Ishikawa (cell line): ENCODE measurements around the gene CRNKL1.

Experiments
- CEBPB ChIP-seq: IDR thresholded peaks from 2 replicates; pipeline ENCODE4 v1.6.1; 2012
- CREB1 ChIP-seq: IDR thresholded peaks from 2 replicates; pipeline ENCODE4 v1.6.1; 2012; ENCODE audit warnings: low read depth
- EGR1 ChIP-seq: IDR thresholded peaks from 2 replicates; pipeline ENCODE4 v1.6.1; 2012
- EP300 ChIP-seq: IDR thresholded peaks from 2 replicates; pipeline ENCODE4 v1.6.1; 2012; ENCODE audit warnings: borderline replicate concordance
- FOXM1 ChIP-seq: IDR thresholded peaks from 2 replicates; pipeline ENCODE4 v1.6.1; 2012; ENCODE audit warnings: low read depth, borderline replicate concordance
- MAX ChIP-seq: IDR thresholded peaks from 2 replicates; pipeline ENCODE4 v1.6.1; 2012
- NFIC ChIP-seq: IDR thresholded peaks from 2 replicates; pipeline ENCODE4 v1.6.1; 2012
- RAD21 ChIP-seq: IDR thresholded peaks from 2 replicates; pipeline ENCODE4 v1.6.1; 2012; ENCODE audit warnings: low read depth
- REST ChIP-seq: IDR thresholded peaks from 2 replicates; pipeline ENCODE4 v1.6.1; 2012; ENCODE audit warnings: low read depth, mild to moderate bottlenecking
- TAF1 ChIP-seq: IDR thresholded peaks from 2 replicates; pipeline ENCODE4 v1.6.1; 2012; ENCODE audit warnings: low read depth, mild to moderate bottlenecking
- TCF12 ChIP-seq: IDR thresholded peaks from 2 replicates; pipeline ENCODE4 v1.6.1; 2012; ENCODE audit warnings: low read depth
- TEAD4 ChIP-seq: IDR thresholded peaks from 2 replicates; pipeline ENCODE4 v1.6.1; 2012
- YY1 ChIP-seq: IDR thresholded peaks from 2 replicates; pipeline ENCODE4 v1.6.1; 2012; ENCODE audit warnings: low read depth
- ZBTB7A ChIP-seq: IDR thresholded peaks from 2 replicates; pipeline ENCODE4 v1.6.1; 2012; ENCODE audit warnings: low read depth
- TF ChIP-seq, protein P1 (sequence below): IDR thresholded peaks from 2 replicates; pipeline ENCODE4 v1.6.1; 2012

Gene CRNKL1

GRCh38 chr20:19992996-19993908, 59.0 kb downstream of the CRNKL1 start:
- TF ChIP-seq, protein P1, sequence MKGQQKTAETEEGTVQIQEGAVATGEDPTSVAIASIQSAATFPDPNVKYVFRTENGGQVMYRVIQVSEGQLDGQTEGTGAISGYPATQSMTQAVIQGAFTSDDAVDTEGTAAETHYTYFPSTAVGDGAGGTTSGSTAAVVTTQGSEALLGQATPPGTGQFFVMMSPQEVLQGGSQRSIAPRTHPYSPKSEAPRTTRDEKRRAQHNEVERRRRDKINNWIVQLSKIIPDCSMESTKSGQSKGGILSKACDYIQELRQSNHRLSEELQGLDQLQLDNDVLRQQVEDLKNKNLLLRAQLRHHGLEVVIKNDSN, result peak; percentile 90
- TF ChIP-seq EGR1 (no peak), MAX (no peak), TCF12 (no peak), NFIC (no peak), RAD21 (no peak), CEBPB (no peak), CREB1 (no peak), TEAD4 (peak; percentile 76)

DNA sequence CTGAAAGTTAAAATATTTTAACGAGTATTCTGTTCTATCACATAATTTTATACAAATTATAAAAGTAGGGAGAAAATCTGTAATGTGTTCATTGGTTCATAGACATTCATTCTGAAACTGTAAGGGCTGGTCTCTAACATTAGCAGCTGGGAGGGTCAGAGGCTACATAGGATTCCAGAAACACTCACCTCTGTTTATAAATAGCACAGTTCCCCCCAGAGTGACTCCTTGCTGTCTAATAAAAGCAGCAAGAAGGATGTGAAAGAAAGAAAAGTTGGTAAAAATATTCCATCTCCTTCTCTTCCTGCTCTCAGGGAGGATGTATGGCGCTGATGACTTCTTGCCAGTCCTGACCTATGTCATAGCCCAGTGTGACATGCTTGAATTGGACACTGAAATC, 60.4 kb downstream of the CRNKL1 start:
- TF ChIP-seq MAX, result no peak
- TF ChIP-seq YY1, result no peak
- TF ChIP-seq TCF12, result no peak
- TF ChIP-seq EGR1, result no peak
- TF ChIP-seq TEAD4, result no peak
- TF ChIP-seq FOXM1, result no peak

GRCh38 chr20:19991308-19991707, 61.0 kb downstream of the CRNKL1 start:
- no peak for TF ChIP-seq FOXM1
- TF ChIP-seq ZBTB7A, result no peak

DNA sequence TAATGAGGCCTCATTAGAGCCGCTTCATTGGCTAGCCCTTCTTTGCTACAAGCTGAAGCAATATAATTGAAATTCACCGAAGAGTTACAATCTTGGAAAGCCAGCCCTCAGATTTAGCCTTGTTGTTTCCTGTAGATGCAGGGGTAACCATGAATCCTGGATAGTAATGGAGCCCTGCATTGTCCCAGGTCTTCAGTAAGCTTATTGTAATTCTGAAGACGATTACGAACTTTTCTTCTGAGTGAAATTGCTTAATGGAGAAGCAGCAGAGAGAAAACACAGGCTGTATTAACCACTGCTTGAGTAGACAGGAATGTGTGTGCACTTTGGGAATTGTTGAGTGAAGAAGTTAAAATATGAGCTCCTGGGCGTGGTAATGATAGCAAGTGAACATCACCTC, 61.4 kb downstream of the CRNKL1 start:
- TF ChIP-seq TAF1, result no peak
- TF ChIP-seq EGR1, result no peak
- no peak for TF ChIP-seq TCF12
- no peak for TF ChIP-seq YY1
- no peak for TF ChIP-seq REST
- TF ChIP-seq NFIC, result no peak
- no peak for TF ChIP-seq CEBPB
- TF ChIP-seq EP300, result no peak
- TF ChIP-seq, protein P1, result no peak
- TF ChIP-seq ZBTB7A, result no peak

DNA sequence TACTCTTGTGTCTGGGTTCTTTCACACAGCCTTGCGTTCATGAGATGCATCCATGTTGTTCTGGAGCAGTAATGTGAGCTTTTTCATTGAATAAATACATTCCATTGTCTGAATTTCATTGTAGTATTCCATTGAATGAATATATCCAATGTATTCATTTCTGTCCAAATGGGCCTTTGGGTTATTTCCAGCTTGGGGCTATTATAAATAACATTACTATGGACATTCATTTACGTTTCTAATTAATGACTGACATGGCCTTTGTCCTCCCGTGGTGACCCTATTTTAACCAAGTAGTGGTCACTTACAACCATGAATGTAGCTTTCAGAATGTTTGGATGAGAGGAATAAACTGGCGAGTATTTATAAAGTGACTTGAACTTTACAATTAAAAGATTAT, 65.2 kb downstream of the CRNKL1 start:
- TF ChIP-seq YY1, result no peak
- TF ChIP-seq REST, result no peak
- no peak for TF ChIP-seq FOXM1
- no peak for TF ChIP-seq ZBTB7A
- no peak for TF ChIP-seq MAX
- TF ChIP-seq NFIC, result no peak
- no peak for TF ChIP-seq CEBPB
- TF ChIP-seq RAD21, result no peak
- no peak for TF ChIP-seq TAF1
- no peak for TF ChIP-seq EP300
- TF ChIP-seq CREB1, result no peak

GRCh38 chr20:19986419-19986818, 65.8 kb downstream of the CRNKL1 start:
- no peak for TF ChIP-seq EGR1
- no peak for TF ChIP-seq YY1
- no peak for TF ChIP-seq ZBTB7A
- no peak for TF ChIP-seq EP300
- no peak for TF ChIP-seq MAX
- TF ChIP-seq CREB1, result no peak
- TF ChIP-seq CEBPB, result no peak
- TF ChIP-seq, protein P1, result no peak
- TF ChIP-seq TAF1, result no peak
- TF ChIP-seq TEAD4, result no peak
- no peak for TF ChIP-seq RAD21
- TF ChIP-seq NFIC, result no peak
- no peak for TF ChIP-seq FOXM1
- no peak for TF ChIP-seq TCF12
- no peak for TF ChIP-seq REST
